Stimulated activated CD4-positive, alpha-beta T cell treated with anti-CD3 and anti-CD28 coated beads, Interleukin-1b, Interleukin-23, amount 100 ng/mL, for 48 hours (primary cell): ENCODE measurements around the gene MAEA.

Source experiments
- DNase-seq: peaks from one replicate; pipeline ENCODE4 v3.0.0-alpha.2; 2020

MAEA gene

DNA sequence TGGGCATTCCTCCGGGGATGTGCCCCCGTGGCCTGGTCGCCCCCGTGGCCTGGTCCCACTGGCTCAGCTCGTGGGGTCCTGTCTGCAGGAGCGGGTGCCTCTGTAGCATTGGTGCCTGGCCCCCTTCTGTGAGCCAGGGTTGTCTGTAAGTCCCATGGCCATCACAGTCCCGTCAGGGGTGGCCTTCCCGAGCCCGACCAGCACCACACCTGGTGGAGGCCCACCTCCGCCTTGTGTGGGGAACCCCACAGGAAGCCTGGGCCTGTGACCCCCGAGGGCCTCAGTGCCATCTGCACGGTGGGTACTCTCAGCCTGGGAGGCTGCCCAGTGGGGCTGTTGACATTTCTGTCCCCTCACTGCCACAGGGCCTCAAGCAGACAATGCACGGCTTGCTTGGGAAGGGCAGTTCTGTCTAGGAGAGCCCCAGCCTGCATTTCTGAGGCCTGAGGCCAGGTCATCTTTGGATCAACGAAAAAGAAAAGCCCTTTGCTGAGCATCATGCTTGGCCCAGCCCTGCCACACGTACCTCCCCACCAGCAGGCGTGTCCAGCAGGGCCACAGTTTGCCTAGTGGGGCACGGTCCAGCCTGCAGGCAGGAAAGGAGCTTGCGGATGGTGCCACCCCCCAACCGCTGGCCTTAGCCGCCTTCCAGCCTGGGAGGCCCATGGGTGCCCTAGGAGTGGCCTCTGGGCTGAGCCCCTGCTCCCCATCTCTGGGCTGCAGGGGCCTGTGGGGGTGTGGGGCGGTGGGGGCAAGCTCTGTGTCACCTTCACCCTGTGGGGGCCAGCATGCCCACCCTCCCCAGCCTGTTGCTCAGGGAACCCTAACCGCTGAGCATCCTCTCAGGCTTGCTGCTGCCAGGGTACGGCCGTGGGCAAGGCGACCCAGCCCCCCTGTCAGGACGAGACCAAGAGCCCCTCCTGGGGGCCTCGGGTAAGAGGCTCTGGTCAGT is 93.4 kb downstream of the MAEA start:
- DNase-seq, result no peak

DNA sequence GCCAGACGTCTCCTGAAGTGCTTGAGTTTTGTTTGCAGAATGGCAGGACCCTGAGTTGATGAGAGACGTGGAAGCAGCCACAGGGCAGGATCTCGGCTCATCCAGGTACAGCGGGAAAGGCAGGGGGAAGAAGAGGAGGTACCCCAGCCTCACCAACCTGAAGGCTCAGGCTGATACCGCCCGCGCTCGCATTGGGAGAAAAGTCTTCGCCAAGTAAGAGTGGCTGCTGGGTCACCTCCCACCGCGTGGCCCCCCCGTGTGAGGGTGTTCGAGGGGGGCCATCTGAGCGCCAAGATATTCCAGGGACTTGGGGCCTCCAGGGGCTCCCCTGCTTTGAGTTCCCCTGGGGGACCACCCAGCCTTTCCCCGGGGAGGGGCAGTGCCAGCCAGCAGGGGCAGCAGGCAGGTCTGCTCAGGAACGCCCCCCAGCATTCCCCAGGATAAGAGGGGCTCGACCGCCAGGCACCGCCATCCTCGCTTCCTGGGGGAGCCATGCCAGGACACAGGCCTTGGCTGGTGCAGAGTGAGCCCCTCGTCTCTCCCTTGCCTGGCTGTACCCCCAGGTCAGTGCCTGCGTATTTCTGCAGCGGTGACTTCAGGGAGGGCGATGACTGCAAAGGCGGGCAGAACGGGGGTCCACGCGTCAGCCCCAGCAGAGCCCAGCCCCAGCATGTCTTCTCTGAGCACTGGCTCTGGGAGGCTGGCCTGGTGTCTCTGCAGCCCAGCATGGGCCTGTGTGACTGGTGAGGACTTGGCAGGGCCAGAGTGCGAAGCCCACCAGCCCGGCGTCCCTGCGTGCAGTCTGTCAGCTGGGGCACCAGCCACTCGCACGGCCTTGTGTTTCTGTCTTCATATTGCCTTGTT is 94.3 kb downstream of the MAEA start:
- no peak for DNase-seq

DNA sequence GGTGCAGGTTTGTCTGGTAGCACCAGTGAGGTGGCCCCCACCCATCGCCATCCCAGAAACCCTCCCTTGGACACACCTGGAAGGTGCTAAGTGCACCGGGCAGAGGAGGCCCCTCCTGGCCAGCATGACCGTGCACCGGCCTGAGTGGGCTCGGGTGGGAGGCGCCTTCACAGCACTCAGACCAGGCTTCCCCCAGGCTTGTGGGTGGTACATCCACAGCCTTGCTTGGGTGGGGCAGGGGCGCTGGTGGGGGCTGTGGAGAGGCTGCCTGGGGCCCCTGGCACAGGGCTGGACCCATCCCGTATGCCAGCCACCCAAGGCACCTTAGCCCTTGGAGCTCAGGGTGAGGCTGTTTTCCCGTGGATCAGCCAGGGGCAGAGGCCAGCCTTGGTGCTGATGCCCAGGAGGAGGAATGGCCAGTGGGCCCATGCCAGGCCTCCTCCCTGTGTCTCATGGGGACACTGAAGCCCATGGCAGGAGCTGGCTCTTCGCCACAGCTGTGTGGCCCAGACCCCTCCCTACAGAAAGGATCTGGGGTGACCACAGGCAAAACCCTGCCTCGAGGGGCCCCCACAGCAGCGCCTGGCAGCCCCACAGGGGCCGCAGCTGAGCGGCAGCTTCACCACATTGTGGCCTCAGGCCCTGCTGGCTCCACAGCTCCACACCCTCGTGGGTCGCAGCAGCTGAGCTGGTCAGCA is 95.1 kb downstream of the MAEA start:
- no peak for DNase-seq

DNA sequence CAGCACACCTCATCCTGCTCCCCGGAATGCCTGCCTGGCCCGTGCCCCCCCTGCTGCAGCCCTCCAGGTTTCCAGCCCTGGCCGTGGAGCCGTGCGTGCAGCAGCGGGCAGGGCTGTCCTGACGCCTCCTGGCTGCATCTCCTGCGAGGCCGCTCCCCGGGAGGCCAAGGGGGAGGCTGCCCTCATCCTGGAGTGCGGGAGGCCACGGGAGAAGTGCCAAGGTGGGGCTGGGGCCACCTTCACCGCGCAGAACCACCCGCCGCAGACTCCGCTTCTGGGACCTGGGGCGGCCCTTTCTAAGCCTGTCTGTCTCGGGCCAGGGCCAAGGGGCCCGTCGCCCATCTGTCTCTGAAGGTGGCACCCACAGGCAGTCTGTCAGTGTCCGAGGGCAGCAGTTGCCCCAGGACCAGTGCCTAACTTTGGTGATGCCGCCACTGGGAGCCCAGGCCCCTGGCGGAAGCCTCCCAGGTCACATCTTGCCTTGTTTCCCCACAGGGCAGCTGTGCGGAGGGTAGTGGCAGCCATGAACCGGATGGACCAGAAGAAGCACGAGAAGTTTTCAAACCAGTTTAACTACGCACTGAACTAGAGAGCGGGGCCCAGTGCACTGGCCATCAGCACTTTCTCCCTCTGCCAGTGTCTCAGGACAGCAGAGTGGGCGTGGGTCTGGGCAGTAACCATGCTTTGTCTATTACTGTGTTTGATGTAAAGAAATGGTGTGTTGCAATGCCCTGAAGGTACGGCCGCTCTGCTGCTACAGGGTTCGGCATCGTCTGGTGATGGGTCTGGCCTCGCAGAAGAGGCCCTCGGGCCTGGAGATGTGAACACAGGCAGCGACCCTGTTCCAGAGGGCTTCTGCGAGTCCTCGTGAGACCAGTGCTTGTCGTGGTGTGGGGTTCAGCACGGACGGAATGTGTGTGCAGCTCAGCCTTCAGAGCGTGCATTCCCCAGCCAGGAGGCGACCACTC is 96.0 kb downstream of the MAEA start:
- no peak for DNase-seq
